K562 (cell line): ENCODE data around the gene FMOD. TPM values are rescaled to one million over a fixed set of nuclear protein-coding genes. Genes with fewer than 3 reads are reported as not detected.

Experiments
- AFF4 ChIP-seq: sonication (generic); formaldehyde crosslinking; IDR thresholded peaks from 2 replicates; pipeline ENCODE4 v1.8.0; 2023; ENCODE audit warnings: mild to moderate bottlenecking, missing genetic modification reagents
- ARHGAP35 ChIP-seq: fragments of 450-650 bp; IDR thresholded peaks from 2 replicates; pipeline ENCODE4 v1.6.1; 2018; ENCODE audit not compliant: partially characterized antibody
- ARID2 ChIP-seq: fragments of 450-650 bp; IDR thresholded peaks from 2 replicates; pipeline ENCODE4 v1.6.1; 2017; ENCODE audit warnings: antibody characterized with exemption, mild to moderate bottlenecking
- ATF7 ChIP-seq: fragments of 450-650 bp; IDR thresholded peaks from 2 replicates; pipeline ENCODE4 v1.7.1; 2014; ENCODE audit warnings: mild to moderate bottlenecking, moderate library complexity
- BMI1 ChIP-seq: fragments of 150-350 bp; IDR thresholded peaks from 2 replicates; pipeline ENCODE4 v1.6.1; 2014; ENCODE audit warnings: low read length
- E2F4 ChIP-seq: sonication (generic); formaldehyde crosslinking; IDR thresholded peaks from 2 replicates; pipeline ENCODE4 v1.8.0; 2022; ENCODE audit warnings: mild to moderate bottlenecking, low read depth, missing genetic modification reagents
- ELK3 ChIP-seq: fragments of 450-650 bp; formaldehyde crosslinking; IDR thresholded peaks from 2 replicates; pipeline ENCODE4 v1.4.0; 2020; ENCODE audit warnings: mild to moderate bottlenecking
- ETS1 ChIP-seq: conservative IDR thresholded peaks from 2 replicates; pipeline ENCODE4 v1.6.1; 2011; ENCODE audit warnings: low read depth, mild to moderate bottlenecking, low read length; ENCODE audit not compliant: control insufficient read depth
- HDAC2 ChIP-seq: fragments of 450-650 bp; IDR thresholded peaks from 2 replicates; pipeline ENCODE4 v1.6.1; 2016; ENCODE audit warnings: mild to moderate bottlenecking
- NONO ChIP-seq, 2 experiments: fragments of 200-400 bp in 1 of 2; fragments of 450-650 bp in 1 of 2; formaldehyde crosslinking in 1 of 2; IDR thresholded peaks; 2 replicates each; pipeline ENCODE4 v1.6.1; 2017; ENCODE audit warnings: low read depth in 2 of 2, mild to moderate bottlenecking in 2 of 2, moderate library complexity in 2 of 2, low read length in 1 of 2
- PHB2 ChIP-seq: fragments of 450-650 bp; IDR thresholded peaks from 2 replicates; pipeline ENCODE4 v1.6.1; 2017; ENCODE audit warnings: low read depth
- RUNX1 ChIP-seq: sonication (generic); IDR thresholded peaks from 2 replicates; pipeline ENCODE4 v1.6.1; 2016; ENCODE audit warnings: antibody characterized with exemption, low read depth
- SREBF1 ChIP-seq: fragments of 150-350 bp; IDR thresholded peaks from 2 replicates; pipeline ENCODE4 v1.6.1; 2014; ENCODE audit warnings: antibody characterized with exemption, low read depth, low read length, borderline replicate concordance
- SRSF1 ChIP-seq: fragments of 200-400 bp; formaldehyde crosslinking; IDR thresholded peaks from 2 replicates; pipeline ENCODE4 v1.6.1; 2017; ENCODE audit warnings: mild to moderate bottlenecking, low read depth, low read length, moderate library complexity
- ZNF133 ChIP-seq: fragments of 250-450 bp; sonication (Bioruptor Pico); IDR thresholded peaks from 2 replicates; pipeline ENCODE4 v1.4.0; 2020; ENCODE audit warnings: mild to moderate bottlenecking
- ZNF24 ChIP-seq: fragments of 450-650 bp; IDR thresholded peaks from 2 replicates; pipeline ENCODE4 v1.6.1; 2016
- ZNF274 ChIP-seq: IDR thresholded peaks from 2 replicates; pipeline ENCODE4 v1.6.1; 2011; ENCODE audit warnings: low read depth, mild to moderate bottlenecking, low read length, moderate library complexity, borderline replicate concordance
- ZNF561 ChIP-seq: fragments of 450-650 bp; formaldehyde crosslinking; conservative IDR thresholded peaks from 2 replicates; pipeline ENCODE4 v1.4.0; 2020; ENCODE audit warnings: mild to moderate bottlenecking, moderate library complexity
- ZSCAN32 ChIP-seq: fragments of 450-650 bp; formaldehyde crosslinking; IDR thresholded peaks from 2 replicates; pipeline ENCODE4 v1.4.0; 2020; ENCODE audit warnings: mild to moderate bottlenecking, moderate library complexity
- polyA plus RNA-seq, 8 experiments: library from polyadenylated mRNA; depleted of rRNA in 4 of 8; stranded (reverse) in 5 of 8; unstranded in 3 of 8; fragments of >200 nt; fragmentation: Nextera tagmentation in 2 of 8; fragmentation: Illumina TruSeq in 1 of 8; extraction: Ambion mirVana in 2 of 8; extraction: Trizol in 1 of 8; gene quantifications; 2 replicates each; pipeline versions ENCODE4 v1.2.1 to v1.2.3, GENCODE V29; 2011 to 2014; ENCODE audit warnings: inconsistent platforms in 1 of 8, missing spikeins in 1 of 8
- total RNA-seq, 7 experiments: library from RNA; depleted of rRNA in 6 of 7; stranded (reverse); fragments of >200 nt in 6 of 7; fragmentation: Illumina TruSeq in 2 of 7; extraction: Trizol in 2 of 7; gene quantifications; 2 replicates each; pipeline versions ENCODE4 v1.2.1 to v1.2.3, GENCODE V29; 2011 to 2021; ENCODE audit warnings: low replicate concordance in 1 of 7

The FMOD gene
- total and polyA plus RNA-seq, 9 of the 15 experiments (the other 6 are each of a cell fraction or from before 2014, with no cell fraction given) = 0.03 to 0.13 (median 0.03) TPM; not detected in 6

- no peak for TF ChIP-seq ELK3
- TF ChIP-seq BMI1 = no peak
- TF ChIP-seq ZSCAN32 (CRISPR knock-in tag) = no peak
- TF ChIP-seq E2F4 (CRISPR knock-in tag) = no peak
- TF ChIP-seq RUNX1 = no peak
- 0 out of 4 replicates have a peak, but pooled peaks of 1 of the 2 experiments have one; percentile 9 for TF ChIP-seq NONO (IDR thresholded peaks at IDR 0.05; ENCODE audit: low read depth in 2 of 2, low read length in 1 of 2)
- no peak for TF ChIP-seq SRSF1
- TF ChIP-seq PHB2 = no peak
- peak; percentile 77 for TF ChIP-seq ARHGAP35
- no peak; the same call in 1 of the 2 replicates for TF ChIP-seq ETS1
- peak; percentile 87; the same call in 1 of the 2 replicates for TF ChIP-seq HDAC2
- peak; percentile 77 for TF ChIP-seq ATF7
- TF ChIP-seq AFF4 = no peak; the same call in none of the 2 replicates
- no peak for TF ChIP-seq ZNF24
- TF ChIP-seq ARID2 = 0 out of 2 replicates have a peak, but pooled peaks have one; percentile 13
- no peak for TF ChIP-seq SREBF1
- TF ChIP-seq ZNF133 (CRISPR knock-in tag) = no peak
- TF ChIP-seq ZNF274 = no peak
- TF ChIP-seq ZNF561 (CRISPR knock-in tag) = no peak
Observed at GRCh38 chr1:203306089-203306964, 44.6 kb downstream of the FMOD start (continued).
